HEK293 (cell line): Measurements from ENCODE around the gene ZNF672.
A peak's percentile ranks its signal among the peaks of the same experiment; 100 is the strongest.

Source experiments
- CTCF ChIA-PET: fragments of 350-600 bp; formaldehyde crosslinking; extraction: SDS; loops from one replicate; lab custom pipeline; 2021; ENCODE audit warnings: antibody characterized with exemption; lab: Yijun Ruan, JAX
- POLR2A ChIA-PET: fragments of 300-600 bp; formaldehyde crosslinking; extraction: SDS; loops from one replicate; lab custom pipeline; 2020; ENCODE audit warnings: antibody characterized with exemption, inconsistent platforms; lab: Yijun Ruan, JAX
- H3K27ac ChIP-seq: fragments of 200-500 bp; sonication (Bioruptor generic); 2 replicates; pipeline ENCODE4 v1.5.1; 2014; ENCODE audit warnings: low read depth, low read length, control low read depth, inconsistent platforms; ENCODE audit errors: extremely low read depth
- H3K36me3 ChIP-seq, 2 experiments: fragments of 200-500 bp in 1 of 2; sonication (Bioruptor generic) in 1 of 2; 1 replicate in 1 of 2; 2 replicates in 1 of 2; pipeline ENCODE4 v1.5.1; 2014 to 2017; ENCODE audit warnings: inconsistent platforms in 2 of 2, low read length in 2 of 2; ENCODE audit not compliant: control insufficient read depth in 2 of 2, insufficient read depth in 1 of 2
- H3K4me1 ChIP-seq: fragments of 200-500 bp; sonication (Bioruptor generic); 2 replicates; pipeline ENCODE4 v1.5.1; 2014; ENCODE audit warnings: mild to moderate bottlenecking, low read length, inconsistent platforms; ENCODE audit not compliant: control insufficient read depth, insufficient read depth
- H3K4me3 ChIP-seq: 2 replicates; pipeline ENCODE4 v1.5.1; 2011; ENCODE audit warnings: low read depth, mild to moderate bottlenecking, control low read depth, low read length, moderate library complexity
- H3K9me3 ChIP-seq: fragments of 200-500 bp; sonication (Bioruptor generic); 2 replicates; pipeline ENCODE4 v1.5.1; 2014; ENCODE audit warnings: low read depth, low read length, inconsistent platforms; ENCODE audit not compliant: control insufficient read depth, insufficient read depth
- BCL11B ChIP-seq: fragments of 450-650 bp; formaldehyde crosslinking; IDR thresholded peaks from 2 replicates; pipeline ENCODE4 v1.5.1; 2016; ENCODE audit warnings: low read depth, missing biosample characterization, missing genetic modification characterization
- FEZF1 ChIP-seq: fragments of 450-650 bp; formaldehyde crosslinking; IDR thresholded peaks from 2 replicates; pipeline ENCODE4 v1.5.1; 2016; ENCODE audit warnings: missing biosample characterization, missing genetic modification characterization
- GFI1B ChIP-seq: fragments of 450-650 bp; formaldehyde crosslinking; IDR thresholded peaks from 2 replicates; pipeline ENCODE4 v1.5.1; 2016; ENCODE audit warnings: missing biosample characterization, missing genetic modification characterization
- GLIS1 ChIP-seq: fragments of 450-650 bp; formaldehyde crosslinking; IDR thresholded peaks from 2 replicates; pipeline ENCODE4 v1.5.1; 2016; ENCODE audit warnings: missing biosample characterization, missing genetic modification characterization
- HIC1 ChIP-seq: fragments of 450-650 bp; formaldehyde crosslinking; IDR thresholded peaks from 2 replicates; pipeline ENCODE4 v1.5.1; 2016; ENCODE audit warnings: missing biosample characterization, missing genetic modification characterization
- HOXD13 ChIP-seq: sonication (generic); formaldehyde crosslinking; IDR thresholded peaks from 2 replicates; pipeline ENCODE4 v1.8.0; 2022; ENCODE audit warnings: missing genetic modification reagents, borderline replicate concordance
- KLF16 ChIP-seq: fragments of 450-650 bp; formaldehyde crosslinking; IDR thresholded peaks from 2 replicates; pipeline ENCODE4 v1.5.1; 2017; ENCODE audit warnings: missing biosample characterization, missing genetic modification characterization
- TCF7L2 ChIP-seq: IDR thresholded peaks from 2 replicates; pipeline ENCODE4 v1.6.1; 2011; ENCODE audit warnings: low read depth, mild to moderate bottlenecking, inconsistent platforms, low read length, moderate library complexity, borderline replicate concordance
- ZBTB20 ChIP-seq: fragments of 450-650 bp; formaldehyde crosslinking; IDR thresholded peaks from 2 replicates; pipeline ENCODE4 v1.5.1; 2016; ENCODE audit warnings: missing biosample characterization, missing genetic modification characterization
- ZBTB6 ChIP-seq: fragments of 450-650 bp; formaldehyde crosslinking; IDR thresholded peaks from 2 replicates; pipeline ENCODE4 v1.5.1; 2017; ENCODE audit warnings: missing biosample characterization, missing genetic modification characterization
- ZFP3 ChIP-seq: fragments of 450-650 bp; formaldehyde crosslinking; IDR thresholded peaks from 2 replicates; pipeline ENCODE4 v1.5.1; 2016; ENCODE audit warnings: low read depth, missing biosample characterization, missing genetic modification characterization
- ZNF121 ChIP-seq: fragments of 450-650 bp; formaldehyde crosslinking; IDR thresholded peaks from 2 replicates; pipeline ENCODE4 v1.5.1; 2016; ENCODE audit warnings: missing biosample characterization, missing genetic modification characterization
- ZNF174 ChIP-seq: fragments of 450-650 bp; formaldehyde crosslinking; IDR thresholded peaks from 2 replicates; pipeline ENCODE4 v1.5.0; 2017; ENCODE audit warnings: missing biosample characterization, mild to moderate bottlenecking, missing genetic modification characterization
- ZNF18 ChIP-seq: fragments of 450-650 bp; formaldehyde crosslinking; IDR thresholded peaks from 2 replicates; pipeline ENCODE4 v1.5.1; 2016; ENCODE audit warnings: missing biosample characterization, missing genetic modification characterization
- ZNF223 ChIP-seq: fragments of 450-650 bp; formaldehyde crosslinking; IDR thresholded peaks from 2 replicates; pipeline ENCODE4 v1.5.1; 2016; ENCODE audit warnings: missing biosample characterization, missing genetic modification characterization
- ZNF335 ChIP-seq: fragments of 450-650 bp; formaldehyde crosslinking; conservative IDR thresholded peaks from 2 replicates; pipeline ENCODE4 v1.5.1; 2016; ENCODE audit warnings: missing biosample characterization, missing genetic modification characterization
- ZNF394 ChIP-seq: fragments of 450-650 bp; formaldehyde crosslinking; IDR thresholded peaks from 2 replicates; pipeline ENCODE4 v1.5.1; 2016; ENCODE audit warnings: missing biosample characterization, missing genetic modification characterization, mild to moderate bottlenecking, moderate library complexity, borderline replicate concordance
- ZNF558 ChIP-seq: fragments of 450-650 bp; formaldehyde crosslinking; IDR thresholded peaks from 2 replicates; pipeline ENCODE4 v1.5.1; 2016; ENCODE audit warnings: missing biosample characterization, missing genetic modification characterization
- ZNF624 ChIP-seq: fragments of 450-650 bp; formaldehyde crosslinking; IDR thresholded peaks from 2 replicates; pipeline ENCODE4 v1.5.1; 2017; ENCODE audit warnings: missing biosample characterization, missing genetic modification characterization
- TF ChIP-seq, protein P1 (sequence below): fragments of 450-650 bp; formaldehyde crosslinking; IDR thresholded peaks from 2 replicates; pipeline ENCODE4 v1.5.1; 2016; ENCODE audit warnings: missing biosample characterization, missing genetic modification characterization
- TF ChIP-seq, protein P2 (sequence below): fragments of 450-650 bp; formaldehyde crosslinking; IDR thresholded peaks from 2 replicates; pipeline ENCODE4 v1.5.1; 2016; ENCODE audit warnings: missing biosample characterization, missing genetic modification characterization
- TF ChIP-seq, protein P3 (sequence below): fragments of 450-650 bp; formaldehyde crosslinking; IDR thresholded peaks from 2 replicates; pipeline ENCODE4 v1.5.1; 2016; ENCODE audit warnings: missing biosample characterization, missing genetic modification characterization, borderline replicate concordance

The ZNF672 gene

DNA sequence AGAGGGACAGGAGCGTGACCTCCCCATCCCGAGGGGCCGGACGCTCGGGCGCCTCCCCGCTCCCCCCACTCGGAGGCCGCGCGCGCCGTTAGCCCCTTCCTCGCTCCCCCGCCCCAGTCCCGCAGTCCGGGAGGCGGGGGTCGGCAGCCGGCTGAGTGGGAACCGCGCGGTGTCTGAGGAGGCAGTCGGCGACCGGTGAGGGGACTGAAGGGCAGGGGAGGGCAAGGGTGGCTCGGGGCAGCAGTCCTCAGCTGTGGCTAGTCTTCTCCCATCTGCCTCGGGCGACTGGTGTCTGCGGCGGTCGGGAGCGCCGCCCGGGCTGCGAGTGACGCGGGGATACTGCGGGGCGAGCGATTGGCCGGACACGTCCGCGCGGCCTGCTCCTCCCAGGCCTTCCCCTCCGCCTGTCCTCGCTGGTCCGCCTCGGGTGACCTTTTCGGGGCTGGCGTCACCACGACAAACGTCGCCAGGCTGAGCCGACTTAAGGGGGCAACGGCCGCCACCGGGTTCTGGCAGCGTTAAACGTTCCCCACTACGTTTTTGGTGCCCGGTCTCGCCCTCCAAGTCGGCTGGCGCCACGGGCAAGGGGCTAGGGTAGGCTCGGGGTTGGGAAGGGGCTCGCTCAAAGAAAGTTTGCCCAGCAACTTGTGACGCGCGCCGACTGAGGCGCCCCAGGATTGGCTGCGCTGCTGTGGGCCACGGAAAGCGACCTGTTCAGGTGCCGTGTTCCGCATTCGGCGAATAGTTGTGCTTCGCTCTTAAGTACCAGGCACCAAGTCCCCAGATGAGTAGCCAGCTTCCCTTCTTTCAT is 538 bp downstream of the ZNF672 start (continued):
- peak; percentile 64 for TF ChIP-seq ZNF335 (tag by site-specific recombination)
- TF ChIP-seq, all 188 proteins: peak for 12

GRCh38 chr1:248839168-248839555 is 1.1 kb downstream of the ZNF672 start:
- TF ChIP-seq BCL11B (tag by site-specific recombination) (no peak), ZNF394 (tag by site-specific recombination) (no peak), ZBTB20 (tag by site-specific recombination) (0 out of 2 replicates have a peak, but pooled peaks have one; percentile 1), ZNF335 (tag by site-specific recombination) (0 out of 2 replicates have a peak, but pooled peaks have one; percentile 34)
- TF ChIP-seq, protein P1, sequence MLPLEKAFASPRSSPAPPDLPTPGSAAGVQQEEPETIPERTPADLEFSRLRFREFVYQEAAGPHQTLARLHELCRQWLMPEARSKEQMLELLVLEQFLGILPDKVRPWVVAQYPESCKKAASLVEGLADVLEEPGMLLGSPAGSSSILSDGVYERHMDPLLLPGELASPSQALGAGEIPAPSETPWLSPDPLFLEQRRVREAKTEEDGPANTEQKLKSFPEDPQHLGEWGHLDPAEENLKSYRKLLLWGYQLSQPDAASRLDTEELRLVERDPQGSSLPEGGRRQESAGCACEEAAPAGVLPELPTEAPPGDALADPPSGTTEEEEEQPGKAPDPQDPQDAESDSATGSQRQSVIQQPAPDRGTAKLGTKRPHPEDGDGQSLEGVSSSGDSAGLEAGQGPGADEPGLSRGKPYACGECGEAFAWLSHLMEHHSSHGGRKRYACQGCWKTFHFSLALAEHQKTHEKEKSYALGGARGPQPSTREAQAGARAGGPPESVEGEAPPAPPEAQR (tag by site-specific recombination): no peak
- TF ChIP-seq, protein P2, sequence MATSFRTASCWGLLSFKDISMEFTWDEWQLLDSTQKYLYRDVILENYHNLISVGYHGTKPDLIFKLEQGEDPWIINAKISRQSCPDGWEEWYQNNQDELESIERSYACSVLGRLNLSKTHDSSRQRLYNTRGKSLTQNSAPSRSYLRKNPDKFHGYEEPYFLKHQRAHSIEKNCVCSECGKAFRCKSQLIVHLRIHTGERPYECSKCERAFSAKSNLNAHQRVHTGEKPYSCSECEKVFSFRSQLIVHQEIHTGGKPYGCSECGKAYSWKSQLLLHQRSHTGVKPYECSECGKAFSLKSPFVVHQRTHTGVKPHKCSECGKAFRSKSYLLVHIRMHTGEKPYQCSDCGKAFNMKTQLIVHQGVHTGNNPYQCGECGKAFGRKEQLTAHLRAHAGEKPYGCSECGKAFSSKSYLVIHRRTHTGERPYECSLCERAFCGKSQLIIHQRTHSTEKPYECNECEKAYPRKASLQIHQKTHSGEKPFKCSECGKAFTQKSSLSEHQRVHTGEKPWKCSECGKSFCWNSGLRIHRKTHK: no peak
- ChIA-PET CTCF (no interaction called here), POLR2A (interaction anchor here (2.4 kb wide), 1 partner anchor 14 kb away, joined by 19 read pairs; the partner anchor contains the start of gene SH3BP5L)
- Histone ChIP-seq H3K27ac (no peak overlapping the region), H3K4me3 (peak overlapping the region; percentile 59), H3K9me3 (no peaks in the 10 kb centered on the region), H3K36me3 (peaks cover 0 to 13% of the 10 kb centered on the region in 2 experiments; a peak in 1 of 3 replicates), H3K4me1 (no peaks in the 10 kb centered on the region)

- ChIA-PET CTCF (interaction anchor here (0.7 kb wide), 1 partner anchor 9 kb away, joined by 3 read pairs; no protein-coding TSS in a partner anchor), POLR2A (interaction anchor here (1.0 kb wide), 1 partner anchor 15 kb away, joined by 3 read pairs; the partner anchor contains the start of gene SH3BP5L)
- H3K9me3 ChIP-seq: no peaks in the 10 kb centered on the region
- H3K36me3 ChIP-seq: peaks cover 0 to 30% of the 10 kb centered on the region in 2 experiments; a peak in 1 of 3 replicates
- H3K4me1 ChIP-seq: no peaks in the 10 kb centered on the region
- no peak overlapping the region for H3K4me3 ChIP-seq
- H3K27ac ChIP-seq: no peak overlapping the region
- no peak for TF ChIP-seq ZNF558 (tag by site-specific recombination)
- TF ChIP-seq, protein P3, sequence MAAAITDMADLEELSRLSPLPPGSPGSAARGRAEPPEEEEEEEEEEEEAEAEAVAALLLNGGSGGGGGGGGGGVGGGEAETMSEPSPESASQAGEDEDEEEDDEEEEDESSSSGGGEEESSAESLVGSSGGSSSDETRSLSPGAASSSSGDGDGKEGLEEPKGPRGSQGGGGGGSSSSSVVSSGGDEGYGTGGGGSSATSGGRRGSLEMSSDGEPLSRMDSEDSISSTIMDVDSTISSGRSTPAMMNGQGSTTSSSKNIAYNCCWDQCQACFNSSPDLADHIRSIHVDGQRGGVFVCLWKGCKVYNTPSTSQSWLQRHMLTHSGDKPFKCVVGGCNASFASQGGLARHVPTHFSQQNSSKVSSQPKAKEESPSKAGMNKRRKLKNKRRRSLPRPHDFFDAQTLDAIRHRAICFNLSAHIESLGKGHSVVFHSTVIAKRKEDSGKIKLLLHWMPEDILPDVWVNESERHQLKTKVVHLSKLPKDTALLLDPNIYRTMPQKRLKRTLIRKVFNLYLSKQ: no peak
- TF ChIP-seq ZNF18 (tag by site-specific recombination): no peak
- TF ChIP-seq HOXD13 (CRISPR knock-in tag): no peak
- no peak for TF ChIP-seq ZNF121 (tag by site-specific recombination)
- TF ChIP-seq GFI1B: no peak
- TF ChIP-seq ZBTB6 (tag by site-specific recombination): no peak
- TF ChIP-seq ZNF174 (tag by site-specific recombination): no peak
- no peak for TF ChIP-seq ZNF223 (tag by site-specific recombination)
- no peak for TF ChIP-seq FEZF1 (tag by site-specific recombination)
- TF ChIP-seq ZFP3: no peak
- TF ChIP-seq GLIS1 (tag by site-specific recombination): no peak
- no peak for TF ChIP-seq ZNF624 (tag by site-specific recombination)
- TF ChIP-seq TCF7L2: no peak
- TF ChIP-seq KLF16 (tag by site-specific recombination): no peak
- no peak for TF ChIP-seq HIC1 (tag by site-specific recombination)
Observed at GRCh38 chr1:248840946-248841345, 2.9 kb downstream of the ZNF672 start.
